Activated T-cell treated with anti-CD3 and anti-CD28 coated beads, Interleukin-2, amount 50 U/mL, for 4 hours (primary cell): ENCODE measurements around the gene FRMPD4. TPM values are rescaled to one million over a fixed set of nuclear protein-coding genes. Genes with fewer than 3 reads are reported as not detected.
"Not testable (repeated sequence)": the region's sequence is repeated elsewhere in the genome, so short reads cannot be mapped to it uniquely, and the experiment has no call there.

ENCODE experiments used
- ATAC-seq, 2 donors: fragments of 200-7000 bp; cut with Tn5 transposase; one replicate each; pipeline ENCODE4 v1.10.0; 2021
- DNase-seq: peaks from one replicate; pipeline ENCODE4 v3.0.0-alpha.2; 2020
- H3K27me3 Mint-ChIP-seq: one replicate; pipeline ENCODE4 v1.8.0; 2021; ENCODE audit warnings: low read depth, mixed read lengths
- H3K36me3 Mint-ChIP-seq: one replicate; pipeline ENCODE4 v1.8.0; 2022; ENCODE audit warnings: mixed read lengths; ENCODE audit not compliant: insufficient read depth
- H3K4me1 Mint-ChIP-seq: one replicate; pipeline ENCODE4 v1.8.0; 2021; ENCODE audit warnings: low read depth, mixed read lengths
- H3K4me3 Mint-ChIP-seq: one replicate; pipeline ENCODE4 v1.8.0; 2021; ENCODE audit warnings: mild to moderate bottlenecking, moderate library complexity, mixed read lengths
- H3K9me3 Mint-ChIP-seq: one replicate; pipeline ENCODE4 v1.8.0; 2021; ENCODE audit warnings: mixed read lengths
- total RNA-seq, 3 donors: library from RNA; stranded (reverse); gene quantifications; one replicate each; pipeline ENCODE4 v1.2.1, GENCODE V29; 2021

The FRMPD4 gene
- total RNA-seq, 3 donors from 2014 or later = not detected

DNA sequence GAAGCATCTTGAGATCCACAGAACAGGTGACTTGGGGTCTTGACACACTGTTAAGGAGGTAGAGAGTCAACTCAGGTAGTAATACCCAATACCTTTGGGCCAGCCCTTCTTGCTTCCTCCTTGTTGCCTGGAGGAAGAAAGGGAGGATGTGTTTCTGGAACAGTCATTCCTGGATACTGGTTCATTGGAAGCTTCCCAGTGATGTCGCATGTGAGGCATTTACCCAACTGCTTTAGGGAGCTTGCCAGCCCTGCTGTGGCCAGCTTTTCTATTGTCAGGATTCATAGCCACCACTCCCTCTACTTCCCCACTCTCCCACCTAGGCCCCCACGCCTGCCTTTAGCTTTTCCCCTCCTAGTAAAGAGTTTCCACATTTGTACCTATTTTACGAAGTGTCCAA lies 342.7 kb downstream of the FRMPD4 start:
- Mint-ChIP-seq H3K27me3 (no peaks in the 10 kb centered on the region), H3K9me3 (no peaks in the 10 kb centered on the region), H3K4me1 (no peaks in the 10 kb centered on the region), H3K36me3 (no peaks in the 10 kb centered on the region), H3K4me3 (no peak overlapping the region)
- ATAC-seq = no peak
- no peak for DNase-seq

DNA sequence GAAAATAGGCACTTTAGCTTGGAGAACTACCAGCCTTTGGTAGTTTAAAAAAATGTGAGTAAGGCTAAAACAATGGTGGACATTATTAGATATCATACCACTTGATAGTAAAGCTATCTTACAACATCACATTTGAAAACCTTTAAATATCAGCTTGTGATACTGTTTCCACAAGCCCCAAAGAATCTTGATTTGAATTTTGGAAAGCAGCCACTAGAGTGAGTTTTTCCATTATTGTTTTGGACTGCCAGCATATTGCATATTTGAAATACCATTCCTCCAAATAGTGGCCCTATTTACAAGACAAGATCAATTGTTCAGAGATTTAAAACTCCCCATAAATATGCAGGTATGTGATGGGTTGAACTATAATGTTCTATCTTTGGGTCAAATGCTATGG lies 349.9 kb downstream of the FRMPD4 start:
- no peak for DNase-seq
- no peak for ATAC-seq
- no peaks in the 10 kb centered on the region for H3K27me3 Mint-ChIP-seq
- no peaks in the 10 kb centered on the region for H3K9me3 Mint-ChIP-seq
- no peaks in the 10 kb centered on the region for H3K36me3 Mint-ChIP-seq
- no peaks in the 10 kb centered on the region for H3K4me1 Mint-ChIP-seq
- H3K4me3 Mint-ChIP-seq = no peak overlapping the region

DNA sequence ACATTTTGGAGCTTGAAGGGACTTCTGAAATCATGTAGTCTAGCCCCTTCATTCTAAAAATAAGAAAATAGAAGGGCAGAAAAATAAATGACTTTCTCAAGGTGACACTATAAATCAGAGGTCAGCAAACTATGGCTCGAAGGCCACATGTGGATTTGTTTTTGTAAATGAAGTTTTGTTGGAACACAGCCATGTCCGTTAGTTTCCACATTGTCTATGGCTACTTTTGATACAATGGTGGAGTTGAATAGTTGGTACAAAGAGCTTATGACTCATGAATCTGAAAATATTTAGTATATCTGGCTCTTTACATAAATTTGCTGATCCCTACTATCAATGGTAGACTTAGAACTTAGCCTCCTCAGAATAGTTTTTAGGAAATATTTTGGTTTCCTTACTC lies 350.5 kb downstream of the FRMPD4 start:
- no peaks in the 10 kb centered on the region for H3K36me3 Mint-ChIP-seq
- ATAC-seq = no peak
- no peaks in the 10 kb centered on the region for H3K4me1 Mint-ChIP-seq
- no peaks in the 10 kb centered on the region for H3K9me3 Mint-ChIP-seq
- no peaks in the 10 kb centered on the region for H3K27me3 Mint-ChIP-seq
- H3K4me3 Mint-ChIP-seq = no peak overlapping the region
- DNase-seq = no peak

DNA sequence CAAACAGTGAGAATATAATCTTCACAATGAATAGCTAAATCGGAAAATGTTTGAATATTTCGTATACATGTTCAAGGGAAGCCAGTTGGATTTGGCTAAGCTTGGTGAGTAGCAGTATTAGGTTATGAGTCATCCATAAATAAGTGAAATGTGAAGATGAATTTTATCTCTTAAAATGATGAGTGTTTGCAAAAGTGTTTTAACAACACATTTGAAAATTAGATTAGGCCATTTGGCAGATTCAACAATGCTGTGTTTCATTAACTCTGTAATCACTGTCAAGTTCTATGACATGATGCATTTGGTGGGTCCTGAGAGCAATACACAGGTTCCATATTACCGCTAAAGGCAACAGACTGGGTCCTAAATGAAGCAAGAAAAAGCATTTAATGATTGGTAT lies 351.1 kb downstream of the FRMPD4 start:
- DNase-seq = no peak
- no peaks in the 10 kb centered on the region for H3K36me3 Mint-ChIP-seq
- H3K4me3 Mint-ChIP-seq = no peak overlapping the region
- H3K4me1 Mint-ChIP-seq = no peaks in the 10 kb centered on the region
- no peak for ATAC-seq
- H3K9me3 Mint-ChIP-seq = no peaks in the 10 kb centered on the region
- H3K27me3 Mint-ChIP-seq = no peaks in the 10 kb centered on the region

DNA sequence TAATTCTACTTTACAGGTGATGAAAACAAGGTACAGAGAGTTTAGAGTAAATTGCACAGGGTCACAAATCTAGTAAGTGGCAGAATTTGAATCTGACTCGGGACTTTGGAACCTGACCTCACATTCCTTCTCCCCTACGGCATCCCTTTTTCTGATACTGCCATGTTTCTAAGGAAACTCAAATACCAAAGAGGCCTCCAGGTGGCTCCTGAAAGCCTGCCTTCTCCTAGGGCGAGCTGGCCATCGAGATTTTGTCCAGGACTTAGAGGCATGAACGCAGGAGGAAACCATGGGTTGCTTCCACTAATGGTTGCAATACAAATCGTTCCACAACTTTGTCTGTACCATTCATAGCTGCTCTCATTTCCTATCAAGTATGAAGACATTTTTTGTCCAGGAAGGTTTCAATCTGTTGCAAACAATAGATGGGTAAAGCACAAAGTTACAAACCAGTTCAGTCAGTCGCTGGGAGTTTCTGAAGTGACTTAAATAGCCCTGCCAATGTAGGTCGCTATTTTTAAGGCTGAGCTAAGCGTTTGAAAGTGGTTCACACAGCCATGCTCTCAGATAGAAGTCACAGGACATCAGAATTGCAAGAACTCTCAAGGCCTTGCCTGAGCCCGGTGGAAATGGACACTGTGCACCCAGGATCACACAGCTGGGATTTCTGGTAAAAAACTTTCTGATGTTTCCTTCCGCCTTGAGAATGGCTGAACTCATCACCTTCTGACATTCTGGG lies 356.3 kb downstream of the FRMPD4 start:
- no peaks in the 10 kb centered on the region for H3K27me3 Mint-ChIP-seq
- no peak overlapping the region for H3K4me3 Mint-ChIP-seq
- DNase-seq (no peak), ATAC-seq (no peak)
- no peaks in the 10 kb centered on the region for H3K36me3 Mint-ChIP-seq
- no peaks in the 10 kb centered on the region for H3K4me1 Mint-ChIP-seq
- no peaks in the 10 kb centered on the region for H3K9me3 Mint-ChIP-seq

DNA sequence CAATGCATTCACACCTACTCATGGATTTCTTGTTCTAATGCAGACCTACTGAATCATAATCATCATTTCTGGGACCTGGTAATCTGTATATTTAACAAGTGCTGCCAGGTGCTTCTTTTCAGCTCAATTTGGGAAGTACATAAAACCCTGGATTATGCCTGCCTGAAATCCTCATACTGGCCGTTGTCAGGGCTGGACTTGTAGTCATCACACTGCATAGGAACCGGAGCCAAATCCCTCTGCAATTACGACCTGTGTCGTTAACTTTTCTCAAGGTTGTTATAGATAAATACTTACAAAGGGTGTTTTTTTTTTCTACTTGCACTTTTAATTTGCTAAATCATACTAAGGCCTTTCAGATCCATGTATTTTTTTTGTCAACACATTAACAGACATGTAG lies 358.1 kb downstream of the FRMPD4 start:
- H3K36me3 Mint-ChIP-seq = no peaks in the 10 kb centered on the region
- ATAC-seq (no peak), DNase-seq (no peak)
- H3K9me3 Mint-ChIP-seq = no peaks in the 10 kb centered on the region
- H3K4me3 Mint-ChIP-seq = no peak overlapping the region
- no peaks in the 10 kb centered on the region for H3K4me1 Mint-ChIP-seq
- H3K27me3 Mint-ChIP-seq = no peaks in the 10 kb centered on the region

DNA sequence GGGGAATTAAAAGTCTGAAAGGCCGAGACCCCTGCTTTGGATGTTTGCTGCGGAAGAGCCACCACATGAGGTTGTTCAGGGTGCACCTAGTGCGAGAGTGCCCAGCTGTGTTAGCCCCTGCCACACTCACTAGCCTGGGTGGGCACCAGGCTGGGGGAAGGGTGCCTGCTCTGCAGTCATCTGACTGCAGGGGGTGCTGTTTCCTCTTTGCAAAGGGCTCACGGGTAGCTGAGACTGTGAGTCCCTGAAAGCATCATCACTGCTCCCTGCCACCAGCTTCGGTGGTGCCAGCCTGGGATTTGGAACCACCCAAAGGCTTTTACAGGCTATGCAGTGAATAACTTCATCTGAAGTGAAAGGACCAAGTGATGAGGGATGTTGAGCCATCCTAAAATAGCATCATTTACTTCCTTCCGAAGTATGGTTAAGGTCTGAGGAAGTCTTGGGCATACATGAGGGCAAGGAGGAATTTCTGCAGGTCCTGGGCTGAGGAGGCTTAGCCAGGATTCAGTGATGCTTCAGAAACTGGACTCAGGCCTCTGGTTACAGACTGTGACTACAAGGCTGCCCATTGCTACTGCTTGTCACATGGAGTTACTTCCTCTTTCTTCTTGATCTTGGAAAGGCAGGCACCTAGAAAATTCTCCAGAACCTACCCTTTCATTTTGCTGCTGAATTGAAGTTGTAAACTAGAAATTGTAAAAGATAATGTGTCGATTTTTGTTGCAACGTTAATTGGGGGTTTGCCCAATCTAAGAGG lies 359.7 kb downstream of the FRMPD4 start:
- DNase-seq = no peak
- ATAC-seq = no peak

DNA sequence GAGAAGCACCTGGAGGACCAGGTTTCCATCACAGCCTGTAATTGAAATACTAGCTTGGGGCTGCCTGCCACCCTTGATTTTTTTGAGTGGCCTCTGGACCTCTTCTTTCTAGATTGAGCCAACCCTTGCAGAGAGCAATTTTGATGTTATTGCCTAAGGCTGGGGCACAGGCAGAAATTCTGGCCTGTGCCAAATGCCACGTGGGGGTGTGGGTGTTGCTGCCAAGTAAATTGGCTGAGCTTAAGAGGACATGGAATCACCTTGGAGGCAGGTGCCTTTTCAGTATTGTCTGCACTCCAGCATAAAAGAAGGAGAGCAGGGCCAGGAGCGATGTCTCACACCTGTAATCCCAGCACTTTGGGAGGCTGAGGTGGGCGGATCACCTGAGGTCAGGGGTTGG lies 366.9 kb downstream of the FRMPD4 start:
- no peaks in the 10 kb centered on the region for H3K4me1 Mint-ChIP-seq
- H3K4me3 Mint-ChIP-seq = no peak overlapping the region
- no peak for DNase-seq
- H3K9me3 Mint-ChIP-seq = no peaks in the 10 kb centered on the region
- H3K27me3 Mint-ChIP-seq = no peaks in the 10 kb centered on the region
- no peak for ATAC-seq
- no peaks in the 10 kb centered on the region for H3K36me3 Mint-ChIP-seq

More for the DNA sequence above, 359.7 kb downstream of the FRMPD4 start:
- no peaks in the 10 kb centered on the region for H3K27me3 Mint-ChIP-seq
- no peak overlapping the region for H3K4me3 Mint-ChIP-seq
- H3K9me3 Mint-ChIP-seq = no peaks in the 10 kb centered on the region
- no peaks in the 10 kb centered on the region for H3K36me3 Mint-ChIP-seq
- H3K4me1 Mint-ChIP-seq = no peaks in the 10 kb centered on the region

DNA sequence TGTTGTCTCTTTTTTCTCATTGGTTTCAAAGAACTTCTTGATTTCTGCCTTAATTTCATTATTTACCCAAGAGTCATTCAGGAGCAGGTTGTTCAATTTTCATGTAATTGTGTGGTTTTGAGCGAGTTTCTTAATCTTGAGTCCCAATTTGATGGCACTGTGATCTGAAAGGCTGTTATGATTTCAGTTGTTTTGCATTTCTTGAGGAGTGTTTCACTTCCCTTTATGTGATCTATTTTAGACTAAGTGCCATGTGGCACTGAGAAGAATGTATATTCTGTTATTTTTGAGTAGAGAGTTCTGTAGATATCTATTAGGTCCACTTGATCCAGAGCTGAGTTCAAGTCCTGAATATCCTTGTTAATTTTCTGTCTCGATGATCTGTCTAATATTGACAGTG lies 377.1 kb downstream of the FRMPD4 start:
- H3K9me3 Mint-ChIP-seq = peaks cover 28% of the 10 kb centered on the region
- H3K36me3 Mint-ChIP-seq, H3K4me1 Mint-ChIP-seq, H3K4me3 Mint-ChIP-seq, DNase-seq, ATAC-seq, H3K27me3 Mint-ChIP-seq: not testable (repeated sequence)

DNA sequence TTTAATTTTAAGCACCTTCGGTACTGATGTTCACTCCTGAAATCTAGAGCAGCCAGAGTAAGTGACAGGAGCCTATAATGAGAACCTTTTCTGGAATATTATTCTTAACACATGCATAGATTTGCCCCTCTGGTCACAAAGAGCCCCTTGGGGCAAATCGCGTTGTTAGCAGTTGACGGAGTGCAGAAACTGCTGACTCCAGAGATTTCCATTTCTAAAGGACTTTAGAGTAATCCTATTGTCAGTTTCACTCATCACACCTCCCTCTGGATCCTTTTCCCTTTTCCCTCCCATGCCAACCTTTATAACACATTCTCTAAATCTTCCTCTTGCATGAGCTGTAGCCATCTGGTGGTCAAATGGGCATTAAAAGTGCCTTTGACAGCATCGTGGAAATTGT lies 388.0 kb downstream of the FRMPD4 start:
- no peak for ATAC-seq
- DNase-seq = no peak

DNA sequence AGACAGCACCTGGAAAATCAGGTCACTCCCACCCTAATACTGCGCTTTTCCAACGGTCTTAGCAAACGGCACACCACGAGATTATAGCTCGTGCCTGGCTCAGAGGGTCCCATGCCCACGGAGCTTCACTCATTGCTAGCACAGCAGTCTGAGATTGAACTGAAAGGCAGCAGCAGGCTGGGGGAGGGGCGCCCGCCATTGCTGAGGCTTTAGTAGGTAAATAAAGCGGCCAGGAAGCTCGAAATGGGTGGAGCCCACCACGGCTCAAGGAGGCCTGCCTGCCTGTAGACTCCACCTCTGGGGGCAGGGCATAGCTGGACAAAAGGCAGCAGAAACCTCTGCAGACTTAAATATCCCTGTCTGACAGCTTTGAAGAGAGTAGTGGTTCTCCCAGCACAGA lies 399.8 kb downstream of the FRMPD4 start:
- DNase-seq, ATAC-seq, H3K27me3 Mint-ChIP-seq, H3K4me1 Mint-ChIP-seq, H3K4me3 Mint-ChIP-seq, H3K9me3 Mint-ChIP-seq, H3K36me3 Mint-ChIP-seq: not testable (repeated sequence)

More for the DNA sequence above, 388.0 kb downstream of the FRMPD4 start:
- H3K4me3 Mint-ChIP-seq = no peak overlapping the region
- no peaks in the 10 kb centered on the region for H3K36me3 Mint-ChIP-seq
- peaks cover 2% of the 10 kb centered on the region for H3K27me3 Mint-ChIP-seq
- H3K4me1 Mint-ChIP-seq = no peaks in the 10 kb centered on the region
- no peaks in the 10 kb centered on the region for H3K9me3 Mint-ChIP-seq

DNA sequence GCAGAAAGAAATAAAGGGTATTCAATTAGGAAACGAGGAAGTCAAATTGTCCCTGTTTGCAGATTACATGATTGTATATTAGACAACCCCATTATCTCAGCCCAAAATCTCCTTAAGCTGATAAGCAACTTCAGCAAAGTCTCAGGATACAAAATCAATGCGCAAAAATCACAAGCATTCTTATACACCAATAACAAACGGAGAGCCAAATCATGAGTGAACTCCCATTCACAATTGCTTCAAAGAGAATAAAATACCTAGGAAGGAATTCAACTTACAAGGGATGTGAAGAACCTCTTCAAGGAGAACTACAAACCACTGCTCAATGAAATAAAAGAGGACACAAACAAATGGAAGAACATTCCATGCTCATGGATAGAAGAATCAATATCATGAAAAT lies 404.0 kb downstream of the FRMPD4 start:
- not testable (repeated sequence) for DNase-seq, H3K4me1 Mint-ChIP-seq, H3K4me3 Mint-ChIP-seq, H3K36me3 Mint-ChIP-seq, ATAC-seq, H3K27me3 Mint-ChIP-seq, H3K9me3 Mint-ChIP-seq

DNA sequence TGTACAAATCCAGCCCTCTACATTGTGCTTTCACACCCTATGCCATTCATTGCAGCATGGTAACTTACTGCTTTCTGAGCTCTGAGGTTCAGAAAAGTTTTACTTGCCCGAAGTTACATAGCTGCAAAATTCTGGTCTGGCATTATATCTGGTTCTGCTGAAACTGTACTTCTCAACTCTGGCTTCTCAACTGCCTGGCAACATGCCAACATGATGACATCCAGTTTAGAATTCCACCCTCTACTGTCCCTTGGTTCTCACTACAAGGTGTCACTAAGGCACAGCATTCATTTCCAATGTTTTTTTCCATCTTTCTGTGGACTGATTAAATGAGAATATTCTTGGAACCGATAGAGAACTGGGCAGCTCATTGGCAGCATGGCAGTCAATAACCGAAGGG lies 410.1 kb downstream of the FRMPD4 start:
- Mint-ChIP-seq H3K36me3 (no peaks in the 10 kb centered on the region), H3K9me3 (no peaks in the 10 kb centered on the region), H3K27me3 (no peaks in the 10 kb centered on the region), H3K4me3 (no peak overlapping the region), H3K4me1 (no peaks in the 10 kb centered on the region)
- ATAC-seq = no peak
- no peak for DNase-seq

DNA sequence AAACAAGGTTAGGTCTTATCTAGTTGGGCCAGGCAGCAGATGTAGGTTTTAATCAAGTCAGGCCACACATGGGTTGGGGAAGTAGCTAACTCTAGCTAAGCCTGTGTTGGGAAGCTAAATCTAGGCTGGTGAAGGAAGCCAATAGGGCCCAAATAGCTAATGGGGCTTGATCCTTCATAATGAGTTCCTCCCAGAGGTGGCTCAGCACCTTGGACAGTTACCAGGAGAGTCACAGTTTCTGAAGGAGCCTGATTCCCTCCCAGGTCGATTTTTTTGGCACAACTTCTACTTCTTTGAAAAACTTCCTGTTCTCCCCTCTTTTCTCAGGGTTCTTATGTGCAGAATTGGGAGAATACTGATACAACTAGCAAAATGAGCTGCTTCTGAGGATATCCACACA lies 410.5 kb downstream of the FRMPD4 start:
- no peaks in the 10 kb centered on the region for H3K27me3 Mint-ChIP-seq
- DNase-seq (no peak), ATAC-seq (no peak)
- H3K9me3 Mint-ChIP-seq = no peaks in the 10 kb centered on the region
- H3K4me3 Mint-ChIP-seq = no peak overlapping the region
- no peaks in the 10 kb centered on the region for H3K4me1 Mint-ChIP-seq
- H3K36me3 Mint-ChIP-seq = no peaks in the 10 kb centered on the region

DNA sequence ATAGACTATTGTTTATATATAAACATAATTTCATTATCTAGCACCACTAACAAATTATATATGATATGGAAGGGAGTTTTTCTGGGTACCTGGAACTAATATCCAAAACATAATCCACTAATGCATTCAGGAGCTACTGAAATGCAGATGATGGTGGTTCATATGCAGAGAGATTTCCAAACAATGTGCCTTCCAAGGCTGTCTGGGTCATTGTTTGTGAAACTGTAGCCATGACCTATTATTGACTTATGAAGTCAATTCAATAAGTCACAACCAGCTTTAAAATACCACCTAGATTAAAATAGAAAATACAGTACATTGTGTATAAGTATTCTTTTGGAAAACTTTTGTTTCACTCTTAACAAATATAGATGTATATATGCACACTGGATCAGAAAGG lies 415.9 kb downstream of the FRMPD4 start:
- ATAC-seq (no peak), DNase-seq (no peak)
- Mint-ChIP-seq H3K4me1 (no peaks in the 10 kb centered on the region), H3K36me3 (no peaks in the 10 kb centered on the region), H3K27me3 (peaks cover 2% of the 10 kb centered on the region), H3K4me3 (no peak overlapping the region), H3K9me3 (no peaks in the 10 kb centered on the region)
